ENCODE results near the gene MCC. TPM values are rescaled to one million over a fixed set of nuclear protein-coding genes. Genes with fewer than 3 reads are reported as not detected.

Gene MCC
- polyA plus RNA-seq, 2 of the 4 experiments (the other 2 are of a cell fraction) = 0.09 to 0.10 TPM

- TF ChIP-seq HES2 (IDR thresholded peaks at IDR 0.05) = no peak
- no peak for TF ChIP-seq EHF (CRISPR knock-in tag; IDR thresholded peaks at IDR 0.05)
- TF ChIP-seq REST (IDR thresholded peaks at IDR 0.05) = no peak
- no peak for TF ChIP-seq HOXB5 (CRISPR knock-in tag; IDR thresholded peaks at IDR 0.05)
- TF ChIP-seq HOXB13 (CRISPR knock-in tag; IDR thresholded peaks at IDR 0.05; ENCODE audit: low read depth) = no peak
- TF ChIP-seq TFCP2L1 (CRISPR knock-in tag; IDR thresholded peaks at IDR 0.05) = no peak
- no peak for TF ChIP-seq CHD2 (IDR thresholded peaks at IDR 0.05; ENCODE audit: low read length, partially characterized antibody)
- no peak for TF ChIP-seq HOXA7 (CRISPR knock-in tag; IDR thresholded peaks at IDR 0.05)
- no peak for TF ChIP-seq MAZ (IDR thresholded peaks at IDR 0.05; ENCODE audit: borderline replicate concordance, low read depth, low read length)
- no peak for TF ChIP-seq ELK1 (IDR thresholded peaks at IDR 0.05; ENCODE audit: low read depth, low read length)
- no peak for TF ChIP-seq HMGXB4 (CRISPR knock-in tag; IDR thresholded peaks at IDR 0.05; ENCODE audit: borderline replicate concordance)
- no peak for TF ChIP-seq BHLHE40 (IDR thresholded peaks at IDR 0.05; ENCODE audit: low read depth, low read length)
- no peak for TF ChIP-seq JUNB (IDR thresholded peaks at IDR 0.05)
- no peak for TF ChIP-seq KDM5A (IDR thresholded peaks at IDR 0.05)
- TF ChIP-seq SMC3 (IDR thresholded peaks at IDR 0.05) = no peak
- no peak for TF ChIP-seq ZSCAN20 (CRISPR knock-in tag; IDR thresholded peaks at IDR 0.05)
- no peak for TF ChIP-seq CTCF (IDR thresholded peaks at IDR 0.05)
- TF ChIP-seq MAFK (IDR thresholded peaks at IDR 0.05; ENCODE audit: partially characterized antibody) = no peak
- TF ChIP-seq RNF2 (IDR thresholded peaks at IDR 0.05; ENCODE audit: borderline replicate concordance, low read depth) = no peak
- CTCF ChIA-PET = no interaction called here
- H3K4me2 ChIP-seq = no peak overlapping the region
- no peaks in the 10 kb centered on the region for H3K4me1 ChIP-seq
- ATAC-seq (no peak), DNase-seq (ENCODE audit: low read depth in 1 of 2, low spot score in 1 of 2) (no peak), FAIRE-seq (no peak)
- H3K27ac ChIP-seq = no peak overlapping the region
- 46% methylated on average over 3 of the region's 3 CpGs for WGBS (ENCODE audit: missing lambda C conversion rate)
- peaks cover 3% of the 10 kb centered on the region; the same call in 1 of the 3 replicates for H3K9me3 ChIP-seq
- H3K4me3 ChIP-seq = no peak overlapping the region
- POLR2A ChIA-PET = no interaction called here
Measured at GRCh38 chr5:113240951-113241726, 247.1 kb downstream of the MCC start.

Data from A549 (cell line).